Adrenal gland (tissue), 5 donors: ENCODE results near the gene CPED1.

ENCODE experiments used
- CTCF ChIP-seq, 6 experiments: fragments of 450-650 bp in 4 of 6; fragments of 200-600 bp in 2 of 6; sonication (generic) in 1 of 6; IDR thresholded peaks; 1 replicate in 5 of 6; 2 replicates in 1 of 6; pipeline versions ENCODE4 v1.5.1 to v1.8.0; 2016 to 2021; ENCODE audit warnings: antibody characterized with exemption in 6 of 6, mild to moderate bottlenecking in 2 of 6, moderate library complexity in 1 of 6
- POLR2A ChIP-seq, 2 donors: fragments of 450-650 bp; IDR thresholded peaks; one replicate each; pipeline ENCODE4 v1.6.1; 2017; ENCODE audit warnings: antibody characterized with exemption in 2 of 2, mild to moderate bottlenecking in 2 of 2, moderate library complexity in 1 of 2
- donor health status: DM: no; HTN: no; CAD: no.

GRCh38 chr7:121343302-121343701 lies 354.8 kb downstream of the CPED1 start:
- TF ChIP-seq CTCF (IDR thresholded peaks at IDR 0.05) (no peak), POLR2A (IDR thresholded peaks at IDR 0.05) (no peak)
